Neuronal stem cell (in vitro differentiated cells): Measurements from ENCODE around the gene H2BW2.

Experiments
- DNase-seq: peaks from one replicate; pipeline ENCODE4 v3.0.0-alpha.2; 2013; ENCODE audit warnings: low spot score
- H2AFZ ChIP-seq: one replicate; pipeline ENCODE4 v1.6.1; 2013; ENCODE audit warnings: mild to moderate bottlenecking, low read length, inconsistent platforms
- H2AK5ac ChIP-seq: 2 replicates; pipeline ENCODE4 v1.6.1; 2013; ENCODE audit warnings: low read depth, mild to moderate bottlenecking, inconsistent platforms, low read length, moderate library complexity, mixed read lengths
- H2BK120ac ChIP-seq: 2 replicates; pipeline ENCODE4 v1.6.1; 2013; ENCODE audit warnings: low read depth, mild to moderate bottlenecking, inconsistent platforms, low read length, moderate library complexity, mixed read lengths
- H2BK12ac ChIP-seq: one replicate; pipeline ENCODE4 v1.6.1; 2013; ENCODE audit warnings: low read length, inconsistent platforms
- H2BK15ac ChIP-seq: 2 replicates; pipeline ENCODE4 v1.6.1; 2013; ENCODE audit warnings: mild to moderate bottlenecking, low read length, inconsistent platforms, mixed read lengths
- H2BK5ac ChIP-seq: one replicate; pipeline ENCODE4 v1.6.1; 2013; ENCODE audit warnings: inconsistent platforms, mild to moderate bottlenecking, low read length, moderate library complexity
- H3K14ac ChIP-seq: one replicate; pipeline ENCODE4 v1.6.1; 2013; ENCODE audit warnings: low read length, inconsistent platforms
- H3K18ac ChIP-seq: 2 replicates; pipeline ENCODE4 v1.6.1; 2013; ENCODE audit warnings: low read length, inconsistent platforms
- H3K23ac ChIP-seq: 2 replicates; pipeline ENCODE4 v1.6.1; 2013; ENCODE audit warnings: low read depth, mild to moderate bottlenecking, mixed read lengths, low read length, inconsistent platforms; ENCODE audit not compliant: poor library complexity
- H3K27ac ChIP-seq: replicated peaks from 3 replicates; pipeline ENCODE4 v1.5.1; 2013; ENCODE audit warnings: low read length, inconsistent platforms
- H3K27me3 ChIP-seq, 3 experiments: 2 replicates each; pipeline ENCODE4 v1.6.1; 2013; ENCODE audit warnings: low read length in 3 of 3, mild to moderate bottlenecking in 2 of 3, inconsistent platforms in 1 of 3, low read depth in 1 of 3, mixed read lengths in 1 of 3, moderate library complexity in 1 of 3; ENCODE audit not compliant: control insufficient read depth in 3 of 3, insufficient read depth in 3 of 3
- H3K36me3 ChIP-seq, 2 donors: replicated peaks in 1 of 2; 2 replicates each; pipeline ENCODE4 v1.6.1; 2013; ENCODE audit warnings: low read length in 2 of 2; ENCODE audit not compliant: control insufficient read depth in 2 of 2, insufficient read depth in 2 of 2
- H3K4ac ChIP-seq: 2 replicates; pipeline ENCODE4 v1.6.1; 2013; ENCODE audit warnings: inconsistent platforms, mild to moderate bottlenecking, low read length, moderate library complexity
- H3K4me1 ChIP-seq, 2 donors: 1 replicate in 1 of 2; 2 replicates in 1 of 2; pipeline ENCODE4 v1.6.1; 2013; ENCODE audit warnings: low read length in 2 of 2, low read depth in 1 of 2; ENCODE audit not compliant: control insufficient read depth in 2 of 2, insufficient read depth in 1 of 2
- H3K4me2 ChIP-seq: one replicate; pipeline ENCODE4 v1.6.1; 2013; ENCODE audit warnings: mild to moderate bottlenecking, low read length, inconsistent platforms; ENCODE audit not compliant: insufficient read depth, poor library complexity, severe bottlenecking
- H3K4me3 ChIP-seq, 2 donors: 2 replicates each; pipeline ENCODE4 v1.5.1; 2013; ENCODE audit warnings: low read length in 2 of 2, mild to moderate bottlenecking in 2 of 2, inconsistent platforms in 1 of 2, moderate library complexity in 1 of 2
- H3K79me1 ChIP-seq: one replicate; pipeline ENCODE4 v1.6.1; 2013; ENCODE audit warnings: low read depth, mild to moderate bottlenecking, inconsistent platforms, low read length, moderate library complexity
- H3K9ac ChIP-seq: one replicate; pipeline ENCODE4 v1.6.1; 2013; ENCODE audit warnings: mild to moderate bottlenecking, low read depth, low read length, inconsistent platforms; ENCODE audit not compliant: poor library complexity
- H3K9me3 ChIP-seq, 2 donors: replicated peaks in 1 of 2; 2 replicates each; pipeline versions ENCODE3 to v1.6.1; 2013; ENCODE audit warnings: low read length in 2 of 2, mild to moderate bottlenecking in 2 of 2, inconsistent platforms in 1 of 2, low read depth in 1 of 2, mixed read lengths in 1 of 2, moderate library complexity in 1 of 2; ENCODE audit not compliant: control insufficient read depth in 2 of 2, insufficient read depth in 1 of 2
- H4K8ac ChIP-seq: one replicate; pipeline ENCODE4 v1.6.1; 2013; ENCODE audit warnings: low read depth, mild to moderate bottlenecking, inconsistent platforms, low read length, moderate library complexity
- H4K91ac ChIP-seq: one replicate; pipeline ENCODE4 v1.6.1; 2013; ENCODE audit warnings: low read length, low read depth, mild to moderate bottlenecking, inconsistent platforms; ENCODE audit not compliant: poor library complexity
- WGBS, 2 donors: extraction: QIAGEN DNeasy Blood & Tissue Kit; methylation state at CpG; one replicate each; pipeline ENCODE4 v1.1.7; 2013; ENCODE audit warnings: missing lambda C conversion rate in 2 of 2, mixed read lengths in 1 of 2; ENCODE audit not compliant: insufficient read length in 2 of 2, insufficient replicate concordance in 1 of 2; ENCODE audit errors: extremely low coverage in 2 of 2; 5-methylcytosine and 5-hydroxymethylcytosine counted together

Gene H2BW2

DNA sequence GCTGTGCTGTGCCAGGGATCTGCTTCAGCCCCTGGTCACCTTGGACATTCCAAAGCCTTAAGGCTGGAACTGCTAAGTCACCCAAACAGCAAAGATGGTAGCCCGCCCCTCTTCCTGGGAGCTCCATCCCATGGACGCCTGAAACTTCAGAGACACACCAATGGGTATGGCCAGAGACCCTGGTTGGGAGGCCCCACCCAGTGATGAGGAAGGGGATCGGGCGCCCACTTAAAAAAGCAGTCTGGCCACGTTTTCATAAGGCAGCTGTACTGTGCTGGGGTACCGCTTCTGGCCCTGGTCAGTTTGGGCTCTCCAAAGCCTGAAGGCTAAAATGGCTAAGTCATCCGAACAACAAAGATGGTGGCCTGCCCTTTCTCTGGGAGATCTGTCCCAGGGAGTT, 45.7 kb downstream of the H2BW2 start:
- no peaks in the 10 kb centered on the region for H3K9me3 ChIP-seq
- H3K18ac ChIP-seq: no peak overlapping the region
- H2BK120ac ChIP-seq: no peak overlapping the region
- no peaks in the 10 kb centered on the region for H3K4me1 ChIP-seq
- no peak overlapping the region for H4K8ac ChIP-seq
- H2BK5ac ChIP-seq: no peak overlapping the region
- H3K4ac ChIP-seq: no peak overlapping the region
- no CpG with 5 or more reads among the region's 7 CpGs for WGBS, 2 donors
- no peak overlapping the region for H3K27ac ChIP-seq
- no peaks in the 10 kb centered on the region for H3K79me1 ChIP-seq
- no peak for DNase-seq
- no peak overlapping the region for H2BK12ac ChIP-seq
- peaks cover 0 to 7% (median 0%) of the 10 kb centered on the region in 3 experiments for H3K27me3 ChIP-seq
- no peak overlapping the region for H3K4me3 ChIP-seq
- no peak overlapping the region for H2BK15ac ChIP-seq
- no peak overlapping the region for H4K91ac ChIP-seq
- no peak overlapping the region for H3K23ac ChIP-seq
- no peak overlapping the region for H3K14ac ChIP-seq
- H3K9ac ChIP-seq: no peak overlapping the region
- no peak overlapping the region for H3K4me2 ChIP-seq
- H2AK5ac ChIP-seq: no peak overlapping the region
- H3K36me3 ChIP-seq: no peaks in the 10 kb centered on the region
- no peak overlapping the region for H2AFZ ChIP-seq

DNA sequence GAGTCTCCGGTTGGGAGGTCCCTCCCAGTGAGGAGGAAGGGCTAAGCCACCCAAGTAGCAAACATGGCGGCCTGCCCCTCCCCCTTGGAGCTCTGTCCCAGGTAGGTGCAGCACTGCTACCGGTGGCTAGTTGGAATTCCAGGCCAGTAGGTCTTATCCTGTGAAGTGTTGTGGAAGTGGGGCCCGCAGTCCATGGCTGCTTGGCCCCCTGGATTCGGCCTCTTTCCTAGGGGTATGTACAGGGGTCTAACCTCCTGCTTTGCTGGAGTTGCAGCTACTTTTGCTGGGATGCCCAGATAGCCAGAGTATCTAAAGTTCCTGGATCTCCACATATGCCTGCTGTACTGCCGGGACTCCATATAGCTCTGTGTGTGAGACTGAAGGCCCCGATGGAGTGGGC, 46.2 kb downstream of the H2BW2 start:
- Histone ChIP-seq H3K27me3 (peaks cover 0 to 7% (median 0%) of the 10 kb centered on the region in 3 experiments), H2AK5ac (no peak overlapping the region), H3K14ac (no peak overlapping the region), H4K91ac (no peak overlapping the region), H3K4me3 (no peak overlapping the region), H3K4me2 (no peak overlapping the region), H2BK12ac (no peak overlapping the region), H3K9ac (no peak overlapping the region), H3K23ac (no peak overlapping the region), H3K9me3 (no peaks in the 10 kb centered on the region), H4K8ac (no peak overlapping the region), H3K4ac (no peak overlapping the region), H3K4me1 (no peaks in the 10 kb centered on the region), H3K79me1 (no peaks in the 10 kb centered on the region), H3K27ac (no peak overlapping the region), H2BK120ac (no peak overlapping the region), H2AFZ (no peak overlapping the region), H2BK15ac (no peak overlapping the region), H3K36me3 (no peaks in the 10 kb centered on the region), H2BK5ac (no peak overlapping the region), H3K18ac (no peak overlapping the region)
- DNase-seq: no peak
- no CpG with 5 or more reads among the region's 7 CpGs for WGBS, 2 donors
